ENCODE results near the gene RERE. TPM values are rescaled to one million over a fixed set of nuclear protein-coding genes. Genes with fewer than 3 reads are reported as not detected.
A peak's percentile ranks its signal among the peaks of the same experiment; 100 is the strongest.

RERE gene
- total and polyA plus RNA-seq, 12 donors = 46.5 to 163 (median 139) TPM

DNA sequence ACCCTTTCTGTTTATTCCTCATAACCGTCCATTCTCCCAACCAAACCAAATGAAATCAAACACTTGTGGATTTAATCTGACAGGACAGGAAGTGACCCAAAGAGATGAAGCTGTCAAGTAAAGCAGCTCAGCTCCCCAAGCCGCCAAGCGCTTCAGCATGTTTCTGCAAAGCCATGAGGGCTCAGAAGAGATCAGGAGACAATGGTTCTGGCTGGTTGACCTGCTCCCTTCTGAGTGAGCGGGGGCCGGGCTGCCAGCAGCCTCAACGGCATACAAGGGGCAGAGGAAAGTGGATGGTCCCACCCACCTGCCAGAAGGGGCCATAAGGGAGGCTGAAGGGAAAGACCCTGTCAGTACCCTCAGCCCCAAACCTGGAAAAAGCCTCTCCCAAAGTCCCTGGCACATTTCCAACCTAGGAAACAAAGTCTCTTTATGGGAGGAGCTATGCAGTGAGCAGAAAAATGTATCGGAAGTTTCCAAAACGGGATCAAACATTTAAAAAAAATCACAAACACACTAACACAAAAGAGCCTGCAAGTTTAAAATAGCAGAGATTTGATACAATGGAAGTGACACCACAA, 454.2 kb downstream of the RERE start:
- intact Hi-C loops (cut with DNase I) = loop anchor here in 2 of 10 donors (5.0 to 10.0 kb wide), 2 partner anchors 39 to 162 kb away; no protein-coding TSS in a partner anchor
- H3K36me3 ChIP-seq = peaks cover 0 to 89% (median 42%) of the 10 kb centered on the region in 9 donors
- H3K4me3 ChIP-seq = peak overlapping the region in 2 of 10 donors; percentile 1 to 8
- no peak for DNase-seq
- peak overlapping the region; percentile 29 to 93 (median 64) for H3K27ac ChIP-seq
- no peaks in the 10 kb centered on the region for H3K9me3 ChIP-seq
- peaks cover 15 to 71% (median 56%) of the 10 kb centered on the region in 9 donors for H3K4me1 ChIP-seq
- 50 to 60% methylated on average over 8 of the region's 8 CpGs for WGBS, 2 donors
- TF ChIP-seq, protein P1, sequence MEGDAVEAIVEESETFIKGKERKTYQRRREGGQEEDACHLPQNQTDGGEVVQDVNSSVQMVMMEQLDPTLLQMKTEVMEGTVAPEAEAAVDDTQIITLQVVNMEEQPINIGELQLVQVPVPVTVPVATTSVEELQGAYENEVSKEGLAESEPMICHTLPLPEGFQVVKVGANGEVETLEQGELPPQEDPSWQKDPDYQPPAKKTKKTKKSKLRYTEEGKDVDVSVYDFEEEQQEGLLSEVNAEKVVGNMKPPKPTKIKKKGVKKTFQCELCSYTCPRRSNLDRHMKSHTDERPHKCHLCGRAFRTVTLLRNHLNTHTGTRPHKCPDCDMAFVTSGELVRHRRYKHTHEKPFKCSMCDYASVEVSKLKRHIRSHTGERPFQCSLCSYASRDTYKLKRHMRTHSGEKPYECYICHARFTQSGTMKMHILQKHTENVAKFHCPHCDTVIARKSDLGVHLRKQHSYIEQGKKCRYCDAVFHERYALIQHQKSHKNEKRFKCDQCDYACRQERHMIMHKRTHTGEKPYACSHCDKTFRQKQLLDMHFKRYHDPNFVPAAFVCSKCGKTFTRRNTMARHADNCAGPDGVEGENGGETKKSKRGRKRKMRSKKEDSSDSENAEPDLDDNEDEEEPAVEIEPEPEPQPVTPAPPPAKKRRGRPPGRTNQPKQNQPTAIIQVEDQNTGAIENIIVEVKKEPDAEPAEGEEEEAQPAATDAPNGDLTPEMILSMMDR (IDR thresholded peaks at IDR 0.05) = no peak
- ATAC-seq = peak in 2 of 8 donors; percentile 2 to 17
- H3K27me3 ChIP-seq = no peaks in the 10 kb centered on the region

GRCh38 chr1:8362701-8363101, 454.7 kb downstream of the RERE start:
- ATAC-seq (peak in 3 of 8 donors; percentile 22 to 64 (median 28)), DNase-seq (no peak)
- intact Hi-C loops (cut with DNase I) = loop anchor here in 2 of 10 donors (5.0 to 10.0 kb wide), 2 partner anchors 40 to 162 kb away; no protein-coding TSS in a partner anchor
- H3K27ac ChIP-seq = peak overlapping the region in 9 of 10 donors; percentile 29 to 93 (median 59)
- WGBS, 2 donors = 82 to 84% methylated on average over 13 of the region's 13 CpGs
- H3K27me3 ChIP-seq = no peaks in the 10 kb centered on the region
- no peak overlapping the region for H3K4me3 ChIP-seq
- H3K4me1 ChIP-seq = peaks cover 16 to 71% (median 56%) of the 10 kb centered on the region in 9 donors
- H3K36me3 ChIP-seq = peaks cover 0 to 92% (median 48%) of the 10 kb centered on the region in 9 donors
- TF ChIP-seq, protein P1 (IDR thresholded peaks at IDR 0.05) = no peak
- H3K9me3 ChIP-seq = no peaks in the 10 kb centered on the region

- H3K4me1 ChIP-seq = peaks cover 24 to 71% (median 57%) of the 10 kb centered on the region in 9 donors
- TF ChIP-seq, protein P1 (IDR thresholded peaks at IDR 0.05) = no peak
- DNase-seq = no peak
These were observed 456.1 kb downstream of the RERE start for GRCh38 chr1:8361198-8361849.

DNA sequence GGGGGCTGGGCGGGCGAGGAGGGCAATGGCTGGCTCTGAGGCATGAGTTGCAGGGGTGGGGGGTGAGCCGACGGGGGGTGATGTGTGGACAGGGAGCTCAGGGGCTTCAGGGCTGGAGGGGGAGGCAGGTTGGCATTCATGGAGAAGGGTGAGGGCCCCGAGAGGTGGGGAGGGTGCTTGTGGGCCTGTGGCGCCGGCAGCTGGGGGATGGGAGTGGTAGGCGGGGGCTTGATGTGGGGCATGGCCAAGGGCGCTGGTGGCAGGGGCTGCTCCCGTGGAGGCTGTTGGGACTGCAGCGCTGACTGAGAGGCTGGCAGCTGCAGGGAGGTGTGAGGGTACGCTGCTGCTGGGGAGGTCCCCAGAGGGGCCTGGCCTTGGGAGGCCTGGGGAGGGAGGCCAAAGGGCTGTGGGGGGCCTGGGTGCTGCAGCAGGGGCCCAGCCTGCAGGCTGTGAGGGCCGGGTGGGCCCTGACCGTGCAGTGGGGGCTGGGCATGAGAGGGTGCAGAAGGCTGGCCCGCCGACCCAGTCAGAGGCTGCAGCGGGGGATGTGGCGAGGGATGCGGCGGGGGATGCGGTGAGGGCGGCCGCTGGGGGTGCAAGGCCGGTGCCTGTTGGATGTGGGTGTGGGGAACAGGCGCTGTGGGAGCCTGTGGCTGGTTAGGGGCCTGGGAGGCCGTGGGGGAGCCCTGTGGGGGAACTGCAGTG, 456.8 kb downstream of the RERE start:
- TF ChIP-seq, protein P1 (IDR thresholded peaks at IDR 0.05) = no peak
- no peak overlapping the region for H3K4me3 ChIP-seq
- intact Hi-C loops (cut with DNase I) = loop anchor here in 2 of 10 donors (5.0 to 10.0 kb wide), 2 partner anchors 42 to 164 kb away; no protein-coding TSS in a partner anchor
- peaks cover 0 to 97% (median 66%) of the 10 kb centered on the region in 9 donors for H3K36me3 ChIP-seq
- H3K27me3 ChIP-seq = no peaks in the 10 kb centered on the region
- no peak overlapping the region for H3K27ac ChIP-seq
- WGBS, 2 donors = 87 to 90% methylated on average over 26 of the region's 26 CpGs
- H3K9me3 ChIP-seq = no peaks in the 10 kb centered on the region
- H3K4me1 ChIP-seq = peaks cover 27 to 70% (median 56%) of the 10 kb centered on the region in 9 donors
- DNase-seq (no peak), ATAC-seq (no peak)

More at GRCh38 chr1:8361198-8361849, 456.1 kb downstream of the RERE start:
- H3K27me3 ChIP-seq = no peaks in the 10 kb centered on the region
- peaks cover 0 to 97% (median 60%) of the 10 kb centered on the region in 9 donors for H3K36me3 ChIP-seq
- H3K9me3 ChIP-seq = no peaks in the 10 kb centered on the region
- no peak overlapping the region for H3K4me3 ChIP-seq
- H3K27ac ChIP-seq = no peak overlapping the region
- no peak for ATAC-seq
- intact Hi-C loops (cut with DNase I) = loop anchor here in 2 of 10 donors (5.0 to 10.0 kb wide), 2 partner anchors 41 to 163 kb away; no protein-coding TSS in a partner anchor
- 85 to 87% methylated on average over 21 of the region's 21 CpGs for WGBS, 2 donors
